GM18508 (cell line): ENCODE data around the gene KHDRBS1.
"Not testable (repeated sequence)": the region's sequence is repeated elsewhere in the genome, so short reads cannot be mapped to it uniquely, and the experiment has no call there.

Experiments
- ATAC-seq: cut with Tn5 transposase; IDR thresholded peaks from one replicate; pipeline ENCODE4 v1.9.1; 2021; ENCODE audit warnings: moderate number of reproducible peaks; ENCODE audit not compliant: insufficient read depth, unreplicated experiment

Gene KHDRBS1

GRCh38 chr1:32012709-32013385 is 821 bp upstream of the KHDRBS1 start:
- ATAC-seq = no peak

GRCh38 chr1:32014199-32014947 is 705 bp downstream of the KHDRBS1 start:
- ATAC-seq = peak; percentile 8

GRCh38 chr1:32014948-32015273 is 1.2 kb downstream of the KHDRBS1 start:
- ATAC-seq = no peak

GRCh38 chr1:32020339-32020738 is 6.7 kb downstream of the KHDRBS1 start:
- ATAC-seq = no peak

GRCh38 chr1:32021574-32022018 is 7.9 kb downstream of the KHDRBS1 start:
- not testable (repeated sequence) for ATAC-seq

- ATAC-seq = no peak
These were observed 9.7 kb downstream of the KHDRBS1 start for GRCh38 chr1:32023351-32023750.

GRCh38 chr1:32025515-32025914 is 11.8 kb downstream of the KHDRBS1 start:
- no peak for ATAC-seq

- ATAC-seq = no peak
These were observed 15.1 kb downstream of the KHDRBS1 start for GRCh38 chr1:32028746-32029145.

GRCh38 chr1:32031578-32032274 is 18.1 kb downstream of the KHDRBS1 start:
- ATAC-seq = no peak

- no peak for ATAC-seq
These were observed 18.6 kb downstream of the KHDRBS1 start for GRCh38 chr1:32032275-32032615.

GRCh38 chr1:32035119-32035518 is 21.5 kb downstream of the KHDRBS1 start:
- no peak for ATAC-seq

- ATAC-seq = no peak
These were observed 27.0 kb downstream of the KHDRBS1 start for GRCh38 chr1:32040711-32041110.

GRCh38 chr1:32042330-32042729 is 28.7 kb downstream of the KHDRBS1 start:
- ATAC-seq = no peak

GRCh38 chr1:32044234-32044633 is 30.6 kb downstream of the KHDRBS1 start:
- ATAC-seq = no peak

- no peak for ATAC-seq
These were observed 32.1 kb downstream of the KHDRBS1 start for GRCh38 chr1:32045772-32046171.

- ATAC-seq = no peak
These were observed 34.0 kb downstream of the KHDRBS1 start for GRCh38 chr1:32047701-32048100.

- no peak for ATAC-seq
These were observed 34.8 kb downstream of the KHDRBS1 start for GRCh38 chr1:32048440-32048839.

- ATAC-seq = no peak
These were observed 38.0 kb downstream of the KHDRBS1 start for GRCh38 chr1:32051706-32052105.

GRCh38 chr1:32052887-32053286 is 39.2 kb downstream of the KHDRBS1 start:
- ATAC-seq = no peak

- no peak for ATAC-seq
These were observed 41.7 kb downstream of the KHDRBS1 start for GRCh38 chr1:32055416-32055815.

- ATAC-seq = no peak
These were observed 42.9 kb downstream of the KHDRBS1 start for GRCh38 chr1:32056598-32056997.
